GM21360 (cell line): ENCODE data around the gene TMEM184B.
"Not testable (repeated sequence)": the region's sequence is repeated elsewhere in the genome, so short reads cannot be mapped to it uniquely, and the experiment has no call there.

Experiments
- ATAC-seq: cut with Tn5 transposase; IDR thresholded peaks from one replicate; pipeline ENCODE4 v1.9.1; 2021; ENCODE audit warnings: mild to moderate bottlenecking, moderate library complexity; ENCODE audit not compliant: unreplicated experiment

TMEM184B gene

GRCh38 chr22:38249803-38250642 is 22.8 kb downstream of the TMEM184B start:
- ATAC-seq: no peak

GRCh38 chr22:38249301-38249700 is 23.5 kb downstream of the TMEM184B start:
- ATAC-seq: no peak

GRCh38 chr22:38248280-38248679 is 24.5 kb downstream of the TMEM184B start:
- no peak for ATAC-seq

GRCh38 chr22:38247713-38248112 is 25.1 kb downstream of the TMEM184B start:
- no peak for ATAC-seq

- ATAC-seq: no peak
These were observed 26.1 kb downstream of the TMEM184B start for GRCh38 chr22:38246692-38247091.

GRCh38 chr22:38246046-38246658 is 26.7 kb downstream of the TMEM184B start:
- no peak for ATAC-seq

GRCh38 chr22:38244106-38244505 is 28.7 kb downstream of the TMEM184B start:
- no peak for ATAC-seq

GRCh38 chr22:38243007-38243765 is 29.6 kb downstream of the TMEM184B start:
- no peak for ATAC-seq

GRCh38 chr22:38240734-38241252 is 32.0 kb downstream of the TMEM184B start:
- ATAC-seq: no peak

GRCh38 chr22:38239101-38239761 is 33.6 kb downstream of the TMEM184B start:
- no peak for ATAC-seq

GRCh38 chr22:38238519-38239071 is 34.2 kb downstream of the TMEM184B start:
- ATAC-seq: no peak

- ATAC-seq: no peak
These were observed 36.0 kb downstream of the TMEM184B start for GRCh38 chr22:38236786-38237185.

GRCh38 chr22:38235240-38235850 is 37.5 kb downstream of the TMEM184B start:
- no peak for ATAC-seq

- not testable (repeated sequence) for ATAC-seq
These were observed 39.0 kb downstream of the TMEM184B start for GRCh38 chr22:38233856-38234255.

GRCh38 chr22:38233427-38233826 is 39.4 kb downstream of the TMEM184B start:
- ATAC-seq: no peak

- ATAC-seq: no peak
These were observed 40.6 kb downstream of the TMEM184B start for GRCh38 chr22:38232196-38232595.

GRCh38 chr22:38230916-38231315 is 41.9 kb downstream of the TMEM184B start:
- ATAC-seq: no peak

GRCh38 chr22:38230108-38230825 is 42.5 kb downstream of the TMEM184B start:
- ATAC-seq: no peak
